SJCRH30 (cell line): Measurements from ENCODE around the gene TRAPPC13. TPM values are rescaled to one million over a fixed set of nuclear protein-coding genes. Genes with fewer than 3 reads are reported as not detected.

Experiments used
- DNase-seq, 2 experiments: peaks; one replicate each; pipeline ENCODE4 v3.0.0-alpha.2; 2015 to 2020
- H3K27ac ChIP-seq: fragments of 250-450 bp; sonication (Bioruptor Pico); 2 replicates; pipeline ENCODE4 v1.5.1; 2020; ENCODE audit warnings: mild to moderate bottlenecking, moderate library complexity
- H3K27me3 ChIP-seq: fragments of 250-450 bp; sonication (Bioruptor Pico); 2 replicates; pipeline ENCODE4 v1.5.1; 2020; ENCODE audit warnings: mild to moderate bottlenecking, moderate library complexity
- H3K36me3 ChIP-seq: fragments of 250-450 bp; sonication (Bioruptor Pico); 2 replicates; pipeline ENCODE4 v1.5.1; 2020; ENCODE audit warnings: mild to moderate bottlenecking, moderate library complexity
- H3K4me1 ChIP-seq: fragments of 250-450 bp; sonication (Bioruptor Pico); 2 replicates; pipeline ENCODE4 v1.5.1; 2020; ENCODE audit warnings: mild to moderate bottlenecking, moderate library complexity
- H3K4me3 ChIP-seq: fragments of 250-450 bp; sonication (Bioruptor Pico); 2 replicates; pipeline ENCODE4 v1.5.1; 2020; ENCODE audit warnings: mild to moderate bottlenecking, moderate library complexity
- H3K9me3 ChIP-seq: fragments of 250-450 bp; sonication (Bioruptor Pico); replicated peaks from 2 replicates; pipeline ENCODE4 v1.5.1; 2020; ENCODE audit warnings: mild to moderate bottlenecking, moderate library complexity
- total RNA-seq: library from RNA; depleted of rRNA; stranded (reverse); fragments of >200 nt; shearing (Covaris generic); gene quantifications from 2 replicates; pipeline ENCODE4 v1.2.3, GENCODE V29; 2014; rRNA removed

TRAPPC13 gene
- total RNA-seq, 1 experiment from 2014 or later = 19.1 TPM

- Histone ChIP-seq H3K27ac (no peak overlapping the region), H3K27me3 (no peaks in the 10 kb centered on the region), H3K36me3 (peaks cover 25% of the 10 kb centered on the region), H3K9me3 (no peaks in the 10 kb centered on the region), H3K4me1 (no peaks in the 10 kb centered on the region), H3K4me3 (no peak overlapping the region)
- no peak for DNase-seq
These were observed 79.9 kb downstream of the TRAPPC13 start for GRCh38 chr5:65704621-65705239.

DNA sequence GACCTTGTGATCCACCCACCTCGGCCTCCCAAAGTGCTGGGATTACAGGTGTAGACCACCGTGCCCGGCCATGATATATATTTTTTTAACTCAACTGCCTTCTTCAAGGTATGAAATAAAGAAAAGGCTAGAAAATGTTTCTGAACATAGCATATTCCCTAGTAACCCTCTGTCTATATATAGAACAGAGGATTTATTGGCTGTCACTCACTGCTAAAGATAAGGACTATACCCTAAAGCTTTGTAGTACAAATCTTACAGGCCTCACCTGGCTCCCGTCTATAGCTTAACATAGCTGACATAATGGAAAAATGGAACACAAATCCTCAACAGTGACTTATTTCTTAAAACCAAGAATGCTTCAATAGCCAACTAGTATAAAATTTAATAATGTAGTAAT, 82.8 kb downstream of the TRAPPC13 start:
- Histone ChIP-seq H3K27ac (no peak overlapping the region), H3K4me1 (no peaks in the 10 kb centered on the region), H3K9me3 (no peaks in the 10 kb centered on the region), H3K4me3 (no peak overlapping the region), H3K36me3 (peaks cover 30% of the 10 kb centered on the region), H3K27me3 (no peaks in the 10 kb centered on the region)
- DNase-seq = no peak

- Histone ChIP-seq H3K4me3 (no peak overlapping the region), H3K9me3 (no peaks in the 10 kb centered on the region), H3K27me3 (no peaks in the 10 kb centered on the region), H3K27ac (no peak overlapping the region), H3K36me3 (peaks cover 30% of the 10 kb centered on the region), H3K4me1 (no peaks in the 10 kb centered on the region)
- DNase-seq = no peak
These were observed 83.3 kb downstream of the TRAPPC13 start for GRCh38 chr5:65708145-65708544.

Other genes with a start within 250 kb of the TRAPPC13 start
- 6.0 and 7.2 TPM in 2 replicates for gene ADAMTS6, start 143.1 kb upstream of the TRAPPC13 start, total RNA-seq
- gene CENPK, start 61.9 kb upstream of the TRAPPC13 start, total RNA-seq = 85.1 and 118 TPM in 2 replicates
- 62.4 and 85.0 TPM in 2 replicates for gene PPWD1, start 61.7 kb upstream of the TRAPPC13 start, total RNA-seq
- gene TRIM23, start 694 bp upstream of the TRAPPC13 start, total RNA-seq = 13.8 and 16.4 TPM in 2 replicates
- gene SHLD3, start within 50 bp of the TRAPPC13 start, total RNA-seq = 8.9 and 9.3 TPM in 2 replicates
- 15.2 and 15.3 TPM in 2 replicates for gene SGTB, start 97.1 kb downstream of the TRAPPC13 start, total RNA-seq
- gene NLN, start 97.2 kb downstream of the TRAPPC13 start, total RNA-seq = 32.0 and 35.0 TPM in 2 replicates